Activated T-cell treated with anti-CD3 and anti-CD28 coated beads for 1 hour (primary cell): ENCODE data around the gene IL15RA.
"Not testable (repeated sequence)": the region's sequence is repeated elsewhere in the genome, so short reads cannot be mapped to it uniquely, and the experiment has no call there.

ENCODE experiments used
- DNase-seq: peaks from one replicate; pipeline ENCODE4 v3.0.0-alpha.2; 2020; ENCODE audit warnings: low read depth

Gene IL15RA

GRCh38 chr10:5949009-5949759 is 28.2 kb downstream of the IL15RA start:
- no peak for DNase-seq

DNA sequence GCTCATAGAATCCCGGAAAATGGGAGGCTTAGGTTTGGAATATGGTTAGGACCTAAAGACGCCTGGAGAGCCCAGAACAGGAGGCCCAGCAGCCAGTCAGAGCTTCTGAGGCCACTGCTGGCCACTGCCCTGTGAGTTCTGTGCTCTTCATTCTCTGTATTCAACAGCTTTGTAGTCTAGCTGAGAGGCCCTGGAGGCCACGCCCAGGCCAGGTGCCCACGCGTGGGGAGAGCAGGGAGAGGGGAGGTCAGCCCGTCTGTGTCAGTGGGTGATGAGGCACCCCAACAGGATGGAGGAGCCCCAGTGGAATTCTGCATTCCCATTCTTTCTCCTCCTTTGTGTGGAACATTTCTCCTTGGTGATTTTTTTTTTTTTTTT is 29.1 kb downstream of the IL15RA start:
- DNase-seq: no peak

DNA sequence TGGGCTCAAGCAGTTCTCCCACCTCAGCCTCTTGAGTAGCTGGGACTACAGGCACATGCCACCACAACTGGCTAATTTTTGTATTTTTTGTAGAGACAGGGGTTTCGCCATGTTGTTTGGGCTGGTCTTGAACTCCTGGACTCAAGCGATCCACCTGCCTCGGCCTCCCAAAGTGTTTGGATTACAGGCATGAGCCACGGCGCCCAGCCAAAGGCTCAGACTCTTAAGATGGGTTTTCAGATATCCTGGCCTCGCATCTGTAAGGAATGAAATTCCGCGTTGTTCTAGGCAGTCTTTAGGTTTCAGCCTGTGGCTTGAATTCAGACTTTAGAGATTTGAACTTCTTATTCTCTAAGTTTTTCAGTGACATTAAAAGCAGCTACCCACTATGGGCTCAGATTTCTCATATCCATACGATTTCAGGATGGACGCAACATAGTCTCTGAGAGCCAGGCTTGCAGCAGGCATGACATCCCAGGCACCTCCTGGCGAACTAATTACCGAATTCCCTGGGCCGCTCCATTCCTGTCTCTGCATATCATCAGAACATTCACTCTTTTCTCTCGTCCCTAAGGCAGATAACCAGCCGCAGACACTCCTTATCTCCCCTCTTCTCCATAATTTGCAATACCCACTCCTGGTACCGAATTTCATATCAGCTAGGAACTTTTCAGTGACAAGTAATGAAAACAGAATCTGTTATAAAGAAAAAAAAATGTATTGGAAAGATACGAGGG is 29.7 kb downstream of the IL15RA start:
- no peak for DNase-seq

GRCh38 chr10:5946786-5947185 is 30.6 kb downstream of the IL15RA start:
- DNase-seq: no peak

DNA sequence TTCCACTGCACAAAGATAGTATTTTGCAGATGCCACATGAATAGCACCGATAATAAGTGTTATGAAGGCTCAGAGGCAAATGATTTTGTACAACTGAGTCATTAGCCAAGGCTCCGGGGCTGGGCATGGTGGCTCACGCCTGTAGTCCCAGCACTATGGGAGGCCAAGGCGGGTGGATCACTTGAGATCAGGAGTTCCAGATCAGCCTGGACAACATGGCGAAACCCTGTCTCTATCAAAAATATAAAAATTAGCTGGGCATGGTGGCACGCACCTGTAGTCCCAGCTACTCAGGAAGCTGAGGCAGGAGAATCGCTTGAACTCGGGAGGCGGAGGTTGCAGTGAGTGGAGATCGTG is 30.9 kb downstream of the IL15RA start:
- DNase-seq: not testable (repeated sequence)

- no peak for DNase-seq
Measured at GRCh38 chr10:5945561-5946418, 31.6 kb downstream of the IL15RA start.

DNA sequence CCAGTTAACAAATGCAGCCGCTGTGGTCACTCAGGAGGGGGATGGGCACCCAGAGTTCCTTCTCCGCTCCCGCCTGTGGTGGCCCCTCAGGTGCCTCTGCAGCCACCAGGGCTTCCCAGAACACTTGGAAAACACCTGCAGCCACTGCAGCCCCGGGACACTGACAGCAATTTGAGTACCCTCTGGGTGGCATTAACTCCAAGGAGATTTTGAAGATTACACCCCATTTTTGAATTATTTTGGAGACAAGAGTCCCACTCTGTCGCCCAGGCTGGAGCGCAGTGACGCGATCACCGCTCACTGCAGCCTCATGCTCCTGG is 32.2 kb downstream of the IL15RA start:
- DNase-seq: no peak

DNA sequence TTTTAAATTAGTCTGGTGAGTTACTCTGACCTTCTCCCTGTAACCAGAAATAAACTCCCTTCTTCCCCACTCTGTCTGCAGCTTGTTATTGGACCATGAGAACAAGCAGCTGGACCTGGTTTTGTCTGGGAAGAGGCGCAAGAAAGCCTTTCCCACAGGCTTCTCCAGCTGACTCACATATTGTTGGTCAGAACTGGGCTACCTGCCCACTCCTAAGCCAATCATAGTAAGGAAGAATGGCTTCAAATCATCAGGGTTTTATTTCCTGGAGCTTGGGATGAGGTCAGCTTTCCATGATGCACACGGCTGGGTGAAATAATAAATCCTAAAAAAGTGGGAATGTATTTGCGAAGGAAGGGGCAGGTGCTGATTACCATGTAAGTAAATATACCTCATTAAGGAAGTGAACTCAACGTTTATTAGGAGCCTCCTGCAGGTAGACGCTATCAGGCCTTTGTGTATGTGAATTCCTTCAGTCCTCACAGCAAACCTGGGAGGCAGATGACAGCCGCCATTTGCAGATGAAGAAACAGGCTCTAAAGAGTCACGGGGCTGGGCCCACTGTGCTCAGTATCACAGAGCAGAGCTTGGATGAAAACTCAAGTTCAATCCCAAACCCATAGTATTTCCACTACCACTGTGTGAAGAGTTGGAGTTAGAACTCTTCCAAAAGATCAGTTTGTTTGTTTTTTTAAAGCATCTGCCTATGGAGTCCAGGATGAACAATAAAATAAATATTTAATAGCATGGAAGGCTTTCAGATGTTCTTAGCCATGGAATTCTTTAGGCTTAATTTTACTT is 32.8 kb downstream of the IL15RA start:
- DNase-seq: no peak

- no peak for DNase-seq
Measured at GRCh38 chr10:5943536-5943935, 33.8 kb downstream of the IL15RA start.

DNA sequence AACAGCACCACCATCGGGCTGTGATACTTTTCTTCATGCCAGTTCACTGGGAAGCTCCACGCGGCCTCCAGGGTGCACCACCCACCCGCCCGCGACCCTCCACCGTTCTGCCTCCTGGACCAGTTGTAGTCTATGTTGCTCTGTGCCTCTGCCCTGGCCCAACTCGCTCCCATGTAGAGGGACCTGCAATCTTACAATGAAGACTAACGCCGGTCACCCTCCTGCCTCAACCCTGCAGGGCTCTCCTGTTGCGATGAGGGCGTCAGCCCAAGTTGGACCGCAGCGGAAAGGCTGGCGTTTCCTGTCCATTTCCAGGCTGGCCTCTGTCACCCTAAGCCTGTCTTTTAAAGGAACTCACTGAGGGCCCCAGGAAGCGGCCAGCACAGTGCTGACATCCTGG is 34.9 kb downstream of the IL15RA start:
- DNase-seq: no peak

- DNase-seq: no peak
Measured at GRCh38 chr10:5942001-5942400, 35.3 kb downstream of the IL15RA start.

GRCh38 chr10:5941579-5941978 is 35.8 kb downstream of the IL15RA start:
- no peak for DNase-seq

GRCh38 chr10:5940807-5941218 is 36.5 kb downstream of the IL15RA start:
- DNase-seq: no peak

GRCh38 chr10:5938291-5938690 is 39.1 kb downstream of the IL15RA start:
- no peak for DNase-seq

- DNase-seq: no peak
Measured at GRCh38 chr10:5937016-5937415, 40.3 kb downstream of the IL15RA start.

DNA sequence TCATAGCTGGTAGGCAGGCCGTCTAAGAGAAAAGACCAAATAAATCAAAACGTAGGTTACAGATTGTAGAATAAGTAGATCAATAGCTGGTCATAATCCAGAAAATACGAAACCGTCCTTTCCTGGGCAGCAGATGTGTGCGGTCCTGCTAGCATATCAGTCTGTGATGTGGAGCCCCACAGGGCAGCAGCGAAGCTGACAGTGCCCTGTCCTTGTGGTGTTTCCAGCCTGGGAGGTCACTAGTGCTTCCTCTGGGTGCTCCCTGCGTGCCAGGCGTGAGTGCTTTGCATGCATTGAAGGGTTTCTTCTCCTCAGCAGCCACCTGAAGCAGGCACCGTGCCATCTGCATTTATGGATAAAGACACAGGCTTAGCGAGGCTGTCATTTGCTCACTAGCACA is 41.7 kb downstream of the IL15RA start:
- no peak for DNase-seq

- DNase-seq: no peak
Measured at GRCh38 chr10:5933909-5934546, 43.3 kb downstream of the IL15RA start.

DNA sequence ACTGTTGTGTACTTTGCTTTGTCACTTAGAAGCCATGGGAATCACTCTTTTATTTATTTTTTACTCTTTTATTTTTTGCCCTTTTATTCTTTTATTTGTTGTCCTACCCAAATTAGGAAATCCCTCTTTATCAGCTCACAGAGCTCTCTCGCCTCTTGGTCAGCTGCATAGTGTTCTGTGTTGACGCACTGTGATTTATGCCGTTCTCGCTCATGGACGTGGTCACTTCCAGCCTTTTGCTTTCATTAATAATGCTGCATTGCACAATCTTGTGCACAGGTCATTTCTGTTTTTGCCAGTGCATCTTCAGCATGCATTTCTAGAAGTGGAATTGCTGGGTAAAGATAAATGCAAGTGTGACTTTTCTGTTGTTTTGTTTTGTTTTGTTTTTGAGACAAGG is 45.0 kb downstream of the IL15RA start:
- DNase-seq: no peak

DNA sequence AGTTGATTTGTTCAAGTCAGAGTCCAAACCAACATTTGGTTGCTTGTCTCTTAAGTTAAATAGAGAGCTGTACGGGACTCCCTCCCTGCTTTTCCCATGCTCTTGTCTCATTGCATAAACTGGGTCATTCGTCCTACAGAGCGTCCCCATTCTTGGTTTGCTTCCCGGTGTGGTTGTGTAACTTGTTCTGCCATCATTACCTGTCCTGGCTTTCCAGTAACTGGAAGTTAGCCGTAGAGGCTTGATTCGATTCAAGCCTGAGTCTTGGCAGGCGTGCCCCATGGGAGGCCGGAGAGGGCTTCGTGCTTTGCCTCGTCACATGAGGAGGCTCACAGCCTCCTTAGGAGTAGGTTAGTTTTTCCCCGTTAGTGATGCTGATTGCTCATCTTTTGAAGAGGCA is 47.1 kb downstream of the IL15RA start:
- no peak for DNase-seq

- no peak for DNase-seq
Measured at GRCh38 chr10:5929442-5929841, 47.9 kb downstream of the IL15RA start.

- no peak for DNase-seq
Measured at GRCh38 chr10:5927306-5927705, 50.0 kb downstream of the IL15RA start.

DNA sequence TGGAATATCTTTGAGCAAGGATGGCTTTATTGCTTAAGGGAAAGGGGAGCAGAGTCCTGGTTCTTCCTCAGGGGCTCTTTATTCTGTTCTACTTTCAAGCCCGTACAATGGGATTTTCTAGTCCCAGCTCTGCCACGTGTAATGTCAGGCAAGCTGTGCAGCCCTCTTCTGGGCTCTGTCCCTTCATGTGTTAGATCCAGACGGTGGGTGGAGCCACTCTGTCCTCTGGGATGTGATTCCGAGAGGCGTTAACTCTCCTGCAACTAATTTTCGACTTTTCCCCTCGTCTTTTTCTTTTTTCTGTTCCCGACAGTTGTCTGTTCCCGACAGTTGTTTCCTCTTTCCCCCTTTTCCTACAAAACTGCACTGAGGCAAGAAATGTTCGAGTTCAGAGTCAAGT is 52.5 kb downstream of the IL15RA start:
- DNase-seq: no peak
